ENCODE results near the gene SNAP47.

SNAP47 gene

DNA sequence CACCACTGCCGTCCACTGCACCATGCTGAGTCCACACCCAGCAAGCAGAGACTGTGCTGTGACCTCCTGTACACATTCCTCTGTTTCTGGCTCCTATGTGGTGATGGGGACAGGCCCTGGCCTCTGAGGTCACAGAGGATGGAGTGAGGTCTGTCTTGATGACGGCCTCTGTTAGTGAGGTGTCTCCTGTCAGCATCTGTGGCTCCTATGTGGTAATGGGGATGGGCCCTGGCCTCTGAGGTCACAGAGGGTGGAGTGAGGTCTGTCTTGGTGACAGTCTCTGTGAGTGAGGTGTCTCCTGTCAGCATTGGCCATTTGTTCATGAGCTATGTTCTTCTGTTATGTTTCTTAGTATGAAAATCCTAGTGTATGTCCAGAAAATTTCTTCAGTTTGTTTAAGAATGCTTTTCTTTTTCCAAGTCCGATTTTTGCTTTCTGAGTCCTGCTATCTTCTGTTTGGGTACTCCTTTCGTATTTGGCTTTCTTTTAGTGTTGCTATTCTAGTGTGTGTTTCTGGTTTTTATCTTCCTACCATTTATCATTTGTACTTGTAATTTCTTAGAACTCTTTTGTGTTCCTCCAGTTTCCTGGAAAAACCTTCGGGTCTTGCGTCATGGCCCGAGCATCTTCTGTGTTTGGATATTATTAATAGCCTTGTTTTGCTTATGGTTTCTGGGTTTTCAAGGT lies 13.4 kb downstream of the SNAP47 start:
- DNase-seq (ENCODE audit: low read depth in 3 of 3, low spot score in 1 of 3), result no peak

DNA sequence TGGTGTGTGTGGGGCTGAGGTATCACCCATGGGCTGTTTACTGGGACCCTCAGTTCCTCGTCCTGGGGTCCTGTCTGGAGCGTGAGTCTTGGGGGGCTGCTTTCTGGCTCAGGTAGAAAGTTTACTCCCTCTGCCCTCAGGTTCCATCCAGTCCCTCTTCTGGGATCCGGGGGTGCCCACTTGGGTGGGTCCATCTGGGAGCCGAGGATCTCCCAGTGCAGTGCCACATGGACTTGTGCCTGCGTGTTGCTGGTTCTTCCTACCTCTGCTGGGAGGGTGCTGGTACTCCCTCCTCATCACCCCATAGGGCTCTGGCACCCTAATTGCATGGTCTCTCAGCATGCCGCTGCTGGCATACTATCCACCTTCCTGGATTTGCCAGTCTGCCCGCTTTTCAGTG lies 14.0 kb downstream of the SNAP47 start:
- no peak for DNase-seq (ENCODE audit: low read depth in 3 of 3, low spot score in 1 of 3)

DNA sequence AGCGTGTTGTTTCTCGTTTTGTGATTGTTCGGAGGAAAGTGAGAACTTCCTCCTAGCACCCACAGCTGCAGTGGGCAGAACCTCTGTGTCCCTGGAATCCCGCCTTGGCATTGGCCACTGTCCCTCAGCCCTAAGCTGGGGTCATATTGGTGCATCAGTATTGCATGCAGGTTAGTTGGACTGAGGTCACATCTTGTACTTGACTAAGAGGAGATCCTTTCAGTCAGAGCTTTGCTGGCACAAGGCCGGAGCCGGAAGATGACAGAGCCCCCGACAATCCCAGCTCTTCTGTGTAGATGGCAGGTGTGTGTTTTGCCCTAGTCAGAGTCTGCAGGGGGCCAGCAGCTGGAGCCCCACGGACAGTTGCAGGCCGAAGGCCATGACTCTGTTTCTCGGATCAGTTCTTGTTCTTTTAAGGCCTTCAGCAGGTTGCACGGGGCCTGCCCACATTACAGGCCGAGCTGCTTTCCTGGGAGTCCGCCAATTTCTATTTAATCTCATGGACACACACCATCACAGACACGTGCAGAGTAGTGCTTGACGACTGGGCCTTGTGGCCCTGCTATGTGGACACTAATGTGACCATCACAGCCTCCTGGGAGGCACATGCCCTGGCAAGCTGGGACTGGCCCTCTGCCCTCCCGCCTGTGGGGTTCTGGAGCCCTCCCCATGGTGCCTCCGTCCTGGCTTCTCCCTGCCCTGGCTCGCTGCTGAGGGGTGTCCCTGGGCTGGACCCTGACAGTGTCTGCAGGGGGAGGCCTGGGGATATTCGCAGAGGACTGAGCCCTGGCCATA lies 14.9 kb downstream of the SNAP47 start:
- no peak for DNase-seq (ENCODE audit: low read depth in 3 of 3, low spot score in 1 of 3)

DNA sequence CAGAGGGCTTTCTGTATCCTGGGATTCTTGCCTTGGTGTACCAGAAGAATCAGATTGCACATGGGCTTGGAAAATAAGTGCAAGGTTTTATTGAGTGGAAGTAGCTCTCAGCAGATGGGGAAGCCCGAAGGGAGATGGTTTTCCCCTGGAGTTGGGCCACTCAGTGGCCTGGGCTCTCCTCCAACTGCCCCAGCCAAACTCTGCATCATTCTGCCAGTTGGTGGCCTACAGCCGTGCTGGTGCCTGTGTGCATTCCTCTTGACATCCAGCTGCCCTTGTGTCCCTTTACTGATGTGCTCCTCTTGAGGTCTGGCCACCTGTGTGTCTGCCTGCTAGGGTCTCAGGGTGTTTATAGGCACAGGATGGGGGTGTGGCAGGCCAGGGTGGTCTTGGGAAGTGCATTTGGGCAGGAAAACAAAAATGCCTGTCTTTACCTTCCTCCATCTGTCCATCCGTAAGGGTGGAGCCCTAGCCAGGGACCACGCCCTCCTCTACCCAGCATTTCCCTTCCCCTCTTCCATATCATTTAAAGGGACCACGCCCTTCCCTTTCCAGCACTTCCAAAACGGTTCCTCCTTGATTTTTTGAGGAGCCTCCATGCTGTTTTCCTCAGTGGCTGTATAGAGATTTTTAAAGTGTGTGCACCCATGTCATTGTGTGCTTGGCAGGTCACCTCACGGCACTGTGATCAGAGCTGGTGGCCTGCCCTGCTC lies 18.9 kb downstream of the SNAP47 start:
- DNase-seq (ENCODE audit: low read depth in 3 of 3, low spot score in 1 of 3), result no peak

DNA sequence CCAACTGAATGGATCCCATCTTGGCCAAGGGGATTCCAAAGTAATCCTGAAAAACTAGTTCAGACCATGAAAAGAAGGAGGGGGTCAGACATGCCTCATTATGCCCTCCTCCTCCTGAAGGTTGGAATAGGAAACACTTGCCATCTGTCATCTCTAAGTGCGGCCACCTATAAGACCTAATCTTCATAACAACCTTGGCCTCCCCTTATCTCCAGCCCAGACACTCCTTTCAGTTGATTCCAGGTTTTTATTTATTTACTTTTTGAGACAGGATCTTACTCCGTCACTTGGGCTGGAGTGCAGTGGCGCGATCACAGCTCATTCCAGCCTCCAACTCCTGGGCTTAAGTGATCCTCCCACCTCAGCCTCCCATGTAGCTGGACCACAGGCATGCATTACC lies 19.7 kb downstream of the SNAP47 start:
- no peak for DNase-seq (ENCODE audit: low read depth in 3 of 3, low spot score in 1 of 3)

DNA sequence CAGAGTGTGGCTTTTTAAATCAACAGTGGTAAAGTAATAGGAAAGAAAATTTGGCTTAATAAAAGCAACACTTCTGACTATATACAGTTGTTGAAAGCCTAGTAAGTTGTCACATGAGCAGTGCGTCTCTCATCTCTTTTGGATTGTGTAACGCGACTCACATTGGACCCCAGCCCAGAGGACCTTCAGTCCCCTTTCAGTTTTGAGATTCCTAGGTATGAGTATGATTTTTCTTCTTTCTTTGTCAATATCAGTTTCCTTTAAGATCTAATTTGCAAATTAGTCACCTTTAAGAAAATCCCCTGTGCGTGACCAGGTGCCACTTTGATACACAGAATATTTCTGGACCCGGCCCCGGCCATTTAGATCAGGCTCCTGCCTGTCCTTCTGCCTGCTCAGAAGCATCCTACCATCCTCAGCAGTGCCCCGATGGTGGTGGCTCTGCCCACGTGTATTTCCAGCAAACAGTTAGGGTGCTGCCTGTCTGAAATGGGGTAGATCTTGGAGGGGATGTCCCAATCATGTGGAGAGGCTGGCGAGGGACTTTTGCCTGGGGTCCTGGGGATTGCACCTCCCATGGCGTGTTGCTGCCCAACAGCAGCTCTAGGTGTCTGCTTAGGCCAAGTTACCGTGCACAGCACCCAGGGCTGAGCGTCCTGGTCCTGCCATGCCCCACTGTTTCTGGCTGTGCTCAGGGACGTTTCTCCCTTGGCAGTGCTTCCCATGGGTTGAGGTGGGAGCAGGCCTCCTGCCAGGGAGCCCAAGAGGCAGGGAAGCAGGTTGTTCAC lies 21.1 kb downstream of the SNAP47 start:
- no peak for DNase-seq (ENCODE audit: low read depth in 3 of 3, low spot score in 1 of 3)

DNA sequence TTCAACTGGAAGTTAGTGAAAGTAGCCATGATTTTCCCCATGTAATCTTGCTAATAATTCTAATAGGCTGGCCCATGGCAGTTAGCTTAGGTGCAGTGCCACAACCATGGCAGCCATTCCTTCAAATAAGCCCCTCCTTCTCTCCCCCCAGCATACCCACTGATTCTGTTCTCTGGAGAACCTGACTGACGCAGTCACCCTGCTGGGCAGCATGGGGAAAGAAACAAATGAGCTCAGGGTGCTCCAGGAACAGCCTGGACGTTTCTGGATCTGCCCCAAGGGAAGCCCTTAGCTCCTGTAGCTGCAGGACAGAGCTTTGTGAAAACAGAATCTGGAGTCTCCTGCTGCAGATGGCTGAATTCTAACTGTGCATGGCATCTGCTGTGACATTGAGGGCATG lies 22.5 kb downstream of the SNAP47 start:
- no peak for DNase-seq (ENCODE audit: low read depth in 3 of 3, low spot score in 1 of 3)

DNA sequence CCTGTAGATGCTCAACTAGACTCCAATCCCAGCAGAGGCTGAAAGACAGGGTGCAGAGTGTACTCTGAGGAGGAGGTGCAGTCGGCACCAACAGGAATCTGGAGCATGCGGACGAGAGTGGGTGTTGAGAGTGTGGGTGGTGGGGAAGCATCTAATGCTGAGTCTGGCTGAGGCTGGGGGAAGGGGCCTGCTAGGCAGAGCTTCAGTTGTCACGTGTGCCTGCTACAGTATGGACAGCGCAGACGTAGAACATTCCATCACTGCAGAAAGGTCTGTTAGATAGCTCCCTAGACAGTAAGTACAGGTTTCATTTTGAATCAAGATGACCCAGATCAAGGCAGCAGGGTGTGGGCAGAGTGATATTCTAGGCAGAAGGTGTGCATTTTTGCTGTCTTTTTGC lies 23.1 kb downstream of the SNAP47 start:
- no peak for DNase-seq (ENCODE audit: low read depth in 3 of 3, low spot score in 1 of 3)

DNA sequence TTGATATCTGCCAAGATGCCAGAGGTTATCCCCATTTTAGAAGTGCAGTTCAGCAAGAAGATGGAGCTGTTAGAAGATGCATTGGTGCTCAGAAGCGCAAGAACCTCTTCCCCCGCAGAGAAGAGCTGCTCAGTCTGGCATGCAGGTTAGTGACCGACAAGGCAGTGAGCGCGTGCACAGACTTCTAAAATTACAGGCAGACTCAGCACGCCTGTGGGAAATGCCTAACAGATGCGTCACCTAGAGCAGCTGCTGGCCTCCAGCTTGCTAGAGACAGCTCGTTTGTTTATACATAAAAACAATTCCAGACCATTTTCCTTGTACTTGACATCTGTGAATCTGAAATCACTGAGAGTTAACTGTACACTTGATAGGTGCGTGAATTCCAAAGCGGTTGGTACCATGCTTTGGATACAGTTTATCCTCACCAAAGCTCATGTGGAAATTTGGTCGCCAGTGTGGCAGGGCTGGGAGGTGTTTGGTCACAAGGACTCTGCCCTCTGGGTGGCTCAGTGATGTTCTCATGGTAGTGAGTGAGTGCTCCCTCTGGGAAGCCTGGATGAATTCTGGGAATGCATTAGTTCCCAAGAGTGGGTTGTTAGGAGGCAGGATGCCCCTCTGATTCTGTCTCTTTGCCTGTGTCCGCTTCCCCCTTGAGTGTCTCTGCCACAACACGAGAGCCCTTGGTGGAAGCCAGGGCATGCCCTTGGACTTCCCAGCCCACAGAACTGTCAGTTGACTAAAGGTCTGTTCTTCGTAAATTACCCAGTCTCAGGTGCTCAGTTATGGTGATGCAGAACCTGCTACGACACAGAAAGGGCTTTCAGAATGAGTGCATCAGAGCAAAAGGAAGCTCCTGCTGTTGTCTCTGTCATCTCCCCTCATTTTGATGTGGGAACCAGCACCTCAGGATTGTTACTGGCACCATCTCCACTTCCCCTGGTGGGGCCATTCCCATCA lies 24.4 kb downstream of the SNAP47 start:
- DNase-seq (ENCODE audit: low read depth in 3 of 3, low spot score in 1 of 3), result no peak

DNA sequence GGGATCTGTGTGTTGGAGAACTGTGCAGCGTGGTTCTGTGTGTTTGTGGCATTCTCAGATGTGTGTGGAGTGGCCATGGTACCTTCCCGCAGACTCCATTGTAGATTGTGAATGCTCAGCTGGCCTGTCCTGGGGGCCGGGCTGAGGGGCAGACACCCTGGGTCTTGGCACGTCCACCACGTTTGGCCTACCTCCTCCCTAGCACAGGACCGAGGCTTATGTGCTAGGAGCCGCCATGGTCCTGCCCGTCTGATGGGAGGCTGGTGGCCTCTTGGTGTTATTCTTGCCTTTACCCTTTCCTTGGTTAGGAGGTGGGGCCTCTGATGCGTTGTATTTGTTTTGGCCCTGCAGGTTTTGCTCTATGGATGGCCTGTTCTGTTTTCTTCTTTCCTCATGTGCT lies 25.1 kb downstream of the SNAP47 start:
- DNase-seq (ENCODE audit: low read depth in 3 of 3, low spot score in 1 of 3), result no peak

DNA sequence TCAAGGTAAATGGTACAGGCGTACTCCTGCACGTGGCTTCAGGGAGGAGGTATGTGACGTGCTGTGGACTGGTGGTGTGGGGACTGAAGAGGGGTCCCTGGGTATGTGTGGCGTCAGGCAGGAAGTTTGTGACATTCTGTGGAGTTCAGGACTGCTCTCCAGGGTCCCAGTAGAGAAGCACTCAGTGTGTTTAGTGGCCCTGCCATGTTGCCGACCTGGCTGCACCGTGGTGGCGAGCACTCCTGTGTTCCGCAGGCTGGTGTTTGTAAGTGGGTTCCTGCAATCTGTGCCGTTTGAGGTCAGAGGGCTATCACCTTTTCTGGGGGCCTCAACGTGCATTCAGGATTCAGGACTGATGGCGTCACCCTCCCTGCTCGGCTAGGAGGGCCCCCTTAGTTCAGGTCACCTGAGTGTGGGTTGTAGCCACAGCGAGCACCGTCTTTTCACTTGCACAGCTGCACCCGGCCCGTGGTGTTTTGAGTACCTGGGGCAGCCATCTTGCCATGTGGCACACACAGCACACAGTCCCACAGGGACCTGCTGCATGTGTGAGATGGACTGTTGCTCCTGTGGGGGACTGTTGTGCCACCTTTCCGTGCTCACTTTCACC lies 26.5 kb downstream of the SNAP47 start:
- no peak for DNase-seq (ENCODE audit: low read depth in 3 of 3, low spot score in 1 of 3)

DNA sequence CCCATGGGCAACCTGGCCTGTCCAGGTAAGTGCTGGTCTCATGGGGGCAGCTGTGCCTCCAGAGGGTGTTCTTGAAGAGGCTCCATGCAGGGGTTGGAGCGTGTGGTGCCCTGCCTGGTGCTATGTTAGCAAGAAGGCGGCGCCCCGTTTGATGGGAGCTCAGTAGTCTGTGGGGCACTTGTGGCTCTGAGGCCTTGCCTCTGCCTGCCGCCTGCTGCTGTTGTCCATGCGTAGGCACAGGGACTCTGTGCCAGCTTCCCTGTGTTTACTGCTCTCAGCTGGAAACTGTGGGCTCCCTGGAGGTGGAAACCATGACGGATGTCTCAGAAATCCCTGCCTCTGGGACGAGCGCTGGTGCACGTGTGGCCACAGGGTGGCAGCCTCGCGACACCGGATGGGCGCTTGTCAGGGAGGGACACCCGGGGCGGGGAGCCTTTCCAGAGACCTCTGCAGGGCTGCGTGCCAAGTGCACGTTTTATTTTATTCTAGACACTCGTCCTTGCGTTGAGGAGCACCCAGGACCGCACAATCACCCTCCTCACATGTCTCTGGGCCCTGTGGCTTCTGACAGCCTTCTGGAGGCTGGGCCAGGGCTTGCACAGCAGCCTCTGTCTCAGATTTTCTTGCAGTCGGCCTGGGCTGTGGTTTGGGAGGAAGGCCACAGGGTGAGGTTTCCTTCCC lies 27.1 kb downstream of the SNAP47 start:
- DNase-seq (ENCODE audit: low read depth in 3 of 3, low spot score in 1 of 3), result peak; percentile 68 to 71 (median 70)

DNA sequence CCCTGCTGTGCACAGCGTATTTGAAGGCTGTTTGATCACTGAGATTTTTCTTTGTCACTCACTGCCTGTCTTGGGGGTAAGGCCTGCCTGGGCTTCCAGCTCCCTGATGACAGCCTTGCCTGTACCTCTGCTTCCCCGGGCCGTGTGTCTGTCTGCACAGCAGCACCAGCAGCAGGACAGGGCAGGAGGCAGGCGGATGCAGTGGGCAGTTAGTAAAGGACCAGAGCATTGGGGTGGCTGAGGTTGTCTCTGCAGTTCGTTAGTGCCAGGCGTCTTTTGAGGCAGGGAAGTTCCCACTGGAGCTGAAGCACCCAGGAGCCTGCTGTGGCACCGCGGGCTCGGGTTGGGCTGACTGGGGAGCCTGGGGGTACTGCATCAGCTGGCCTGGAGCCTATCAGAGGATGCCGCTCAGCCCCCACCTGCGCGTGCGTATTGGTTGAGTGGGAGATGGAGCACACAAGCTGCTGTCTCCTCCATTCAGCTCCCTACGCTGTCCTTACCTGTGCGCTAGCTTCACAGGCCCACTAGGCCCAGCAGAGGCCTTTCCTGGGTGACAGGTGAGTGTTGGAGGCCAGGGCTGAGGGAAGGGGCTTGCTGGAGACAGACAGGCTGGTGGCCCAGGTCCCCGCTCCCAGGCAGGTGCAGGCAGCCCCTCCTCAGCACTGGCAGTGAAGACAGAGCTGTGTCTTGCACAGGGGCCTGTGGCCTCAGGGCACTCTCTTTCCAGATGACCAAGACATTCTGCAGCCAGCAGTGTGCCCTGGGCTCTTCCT lies 28.2 kb downstream of the SNAP47 start:
- no peak for DNase-seq (ENCODE audit: low read depth in 3 of 3, low spot score in 1 of 3)

DNA sequence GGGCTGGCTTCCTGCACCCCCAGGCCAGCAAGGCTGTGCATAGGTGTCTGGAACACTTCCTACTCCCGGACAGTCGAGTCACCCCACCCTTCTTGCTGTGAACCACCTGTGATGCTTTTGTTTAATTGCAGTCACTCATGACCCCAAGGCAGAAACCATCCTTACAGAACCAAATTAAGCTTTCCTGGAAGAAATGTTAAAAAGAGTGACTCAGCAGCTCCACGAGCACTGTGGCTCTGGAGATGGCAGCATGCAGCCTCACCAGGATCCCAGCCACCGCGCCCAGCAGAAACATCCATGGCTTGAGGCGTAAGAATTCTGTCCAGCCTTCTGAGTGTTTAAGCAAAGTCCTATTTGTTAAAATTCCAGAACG lies 28.8 kb downstream of the SNAP47 start:
- no peak for DNase-seq (ENCODE audit: low read depth in 3 of 3, low spot score in 1 of 3)

DNA sequence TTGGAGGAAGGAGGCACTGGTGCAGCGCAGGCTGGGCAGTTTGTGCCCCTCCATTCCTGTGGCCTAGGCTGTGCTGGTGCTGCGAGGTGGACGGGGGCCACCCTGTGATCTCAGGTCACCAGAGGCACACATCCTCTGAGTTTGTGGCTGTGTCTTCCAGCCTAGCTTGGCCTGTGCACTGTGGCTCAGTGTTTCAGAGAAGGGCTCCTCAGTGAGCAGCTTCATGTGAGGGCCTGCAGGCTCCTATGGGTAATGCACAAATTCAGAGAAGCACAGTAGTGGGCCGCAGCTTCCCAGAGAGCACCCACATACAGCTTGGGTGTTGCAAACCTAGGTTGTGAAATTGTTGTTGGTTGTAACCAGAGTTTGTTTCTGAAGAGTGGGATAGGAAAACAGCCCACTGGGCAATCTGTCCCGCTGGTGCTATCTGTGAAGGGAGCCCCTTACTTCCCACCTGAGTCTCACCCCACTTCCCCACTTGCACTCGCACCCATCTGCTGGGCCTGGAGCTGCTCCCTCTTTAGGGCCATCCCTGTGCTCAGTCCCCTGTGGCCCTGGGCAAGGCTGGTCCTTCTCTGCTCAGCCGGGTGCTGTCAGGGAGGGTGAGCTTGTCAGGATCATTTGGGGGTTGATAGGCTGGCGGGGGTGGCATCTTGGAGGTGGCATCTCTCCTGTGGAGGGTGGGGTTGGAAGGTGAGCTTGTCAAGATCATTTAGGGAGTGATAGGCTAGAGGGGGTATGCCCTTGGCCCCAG lies 30.2 kb downstream of the SNAP47 start:
- no peak for DNase-seq (ENCODE audit: low read depth in 3 of 3, low spot score in 1 of 3)

DNA sequence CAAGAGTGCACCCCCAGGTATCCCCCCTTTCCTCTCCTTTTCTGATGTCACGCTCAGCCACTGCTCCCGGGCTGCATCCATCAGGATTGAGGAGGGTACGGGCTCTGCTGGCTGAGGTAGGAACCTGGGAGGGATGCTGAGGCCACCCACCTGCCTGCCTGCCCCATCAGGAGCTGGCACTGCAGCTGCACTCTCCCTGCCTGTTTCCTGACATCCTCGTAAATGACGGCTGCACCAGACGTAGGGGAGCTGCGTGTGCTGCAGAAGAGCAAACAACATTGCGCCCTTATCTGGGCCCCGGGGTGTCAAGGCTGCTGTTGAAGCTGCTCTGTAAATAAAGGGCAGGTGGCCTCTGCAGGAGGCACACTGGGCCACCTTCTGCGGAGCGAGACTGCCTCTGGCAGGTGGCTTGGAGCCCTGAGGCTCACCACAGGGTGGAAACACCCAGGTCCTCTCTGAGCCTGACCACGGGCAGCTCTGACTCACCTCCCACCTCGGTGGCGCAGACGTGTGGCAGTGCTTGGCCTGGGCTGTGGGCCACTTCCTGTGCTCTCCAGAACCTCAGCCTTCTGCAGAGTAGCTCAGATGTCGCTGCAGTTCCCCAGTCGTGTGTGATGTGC lies 30.9 kb downstream of the SNAP47 start:
- peak in 2 of 3 donors; percentile 52 to 67 for DNase-seq (ENCODE audit: low read depth in 3 of 3, low spot score in 1 of 3)

DNA sequence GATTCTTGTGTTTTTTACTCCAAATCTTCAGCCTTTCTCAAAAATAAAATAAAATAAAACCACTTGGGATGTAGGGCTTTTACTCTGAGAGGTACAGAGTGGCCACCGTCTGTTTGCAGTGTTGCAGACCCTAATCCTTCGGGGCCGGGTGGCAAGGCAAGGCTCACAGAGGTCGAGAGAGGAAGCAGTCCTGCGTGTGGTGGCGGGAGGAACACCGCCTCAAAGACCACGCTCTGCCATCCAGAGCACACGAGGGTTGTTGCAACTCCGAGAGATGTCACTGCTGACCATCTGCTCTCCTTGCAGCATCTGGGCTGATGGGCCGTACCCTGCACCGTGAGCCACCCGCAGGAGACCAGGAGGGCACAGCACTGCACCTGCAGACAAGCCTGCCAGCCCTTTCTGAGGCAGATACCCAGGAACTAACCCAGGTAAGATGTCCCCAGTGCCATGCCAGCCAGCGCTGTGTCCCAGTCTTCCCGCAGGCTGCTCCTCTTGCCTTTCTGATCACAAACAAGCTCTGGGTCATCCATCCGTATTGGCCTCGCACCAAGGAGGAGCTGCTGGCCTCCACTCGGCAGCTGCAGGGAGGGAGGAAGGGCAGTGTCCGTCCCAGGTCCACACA lies 31.5 kb downstream of the SNAP47 start:
- DNase-seq (ENCODE audit: low read depth in 3 of 3, low spot score in 1 of 3), result no peak
